ENCODE data around the gene TMEM51. TPM values are rescaled to one million over a fixed set of nuclear protein-coding genes. Genes with fewer than 3 reads are reported as not detected.

The TMEM51 gene
- total and polyA plus RNA-seq, 2 experiments from 2014 or later, result 23.8 to 32.7 TPM

DNA sequence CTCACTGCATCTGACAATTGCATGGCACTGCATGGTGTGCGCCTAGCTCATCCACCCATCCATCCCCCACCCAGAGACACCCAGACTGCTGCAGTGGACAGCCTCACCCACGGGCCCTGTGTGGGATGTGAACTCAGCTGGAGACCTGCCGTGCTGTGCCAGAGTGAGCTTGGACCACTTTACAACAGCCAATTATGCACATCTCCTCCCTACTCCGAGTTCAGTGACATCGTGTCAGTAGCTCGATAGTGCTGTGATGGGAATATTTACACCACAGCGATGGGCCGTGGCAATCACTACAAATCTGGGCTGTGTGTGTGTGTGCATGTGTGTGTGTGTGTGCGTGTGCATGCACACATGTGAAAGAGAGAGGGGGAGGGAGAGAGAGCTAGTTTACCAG lies 42.5 kb downstream of the TMEM51 start:
- Histone ChIP-seq H3K27me3 (no peaks in the 10 kb centered on the region), H3K27ac (no peak overlapping the region), H3K4me3 (no peak overlapping the region), H3K36me3 (no peaks in the 10 kb centered on the region), H3K9me3 (ENCODE audit: low read depth) (no peaks in the 10 kb centered on the region), H3K4me1 (ENCODE audit: low read depth) (peaks cover 23% of the 10 kb centered on the region)
- no peak for DNase-seq (ENCODE audit: low read depth in 1 of 2, low spot score in 1 of 2)
- TF ChIP-seq, protein P1, sequence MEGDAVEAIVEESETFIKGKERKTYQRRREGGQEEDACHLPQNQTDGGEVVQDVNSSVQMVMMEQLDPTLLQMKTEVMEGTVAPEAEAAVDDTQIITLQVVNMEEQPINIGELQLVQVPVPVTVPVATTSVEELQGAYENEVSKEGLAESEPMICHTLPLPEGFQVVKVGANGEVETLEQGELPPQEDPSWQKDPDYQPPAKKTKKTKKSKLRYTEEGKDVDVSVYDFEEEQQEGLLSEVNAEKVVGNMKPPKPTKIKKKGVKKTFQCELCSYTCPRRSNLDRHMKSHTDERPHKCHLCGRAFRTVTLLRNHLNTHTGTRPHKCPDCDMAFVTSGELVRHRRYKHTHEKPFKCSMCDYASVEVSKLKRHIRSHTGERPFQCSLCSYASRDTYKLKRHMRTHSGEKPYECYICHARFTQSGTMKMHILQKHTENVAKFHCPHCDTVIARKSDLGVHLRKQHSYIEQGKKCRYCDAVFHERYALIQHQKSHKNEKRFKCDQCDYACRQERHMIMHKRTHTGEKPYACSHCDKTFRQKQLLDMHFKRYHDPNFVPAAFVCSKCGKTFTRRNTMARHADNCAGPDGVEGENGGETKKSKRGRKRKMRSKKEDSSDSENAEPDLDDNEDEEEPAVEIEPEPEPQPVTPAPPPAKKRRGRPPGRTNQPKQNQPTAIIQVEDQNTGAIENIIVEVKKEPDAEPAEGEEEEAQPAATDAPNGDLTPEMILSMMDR (IDR thresholded peaks at IDR 0.05; ENCODE audit: low read depth, low read length), result no peak

GRCh38 chr1:15196807-15197530 lies 43.4 kb downstream of the TMEM51 start:
- no peak overlapping the region for H3K4me3 ChIP-seq
- H3K27me3 ChIP-seq, result no peaks in the 10 kb centered on the region
- no peaks in the 10 kb centered on the region for H3K9me3 ChIP-seq (ENCODE audit: low read depth)
- peaks cover 32% of the 10 kb centered on the region for H3K4me1 ChIP-seq (ENCODE audit: low read depth)
- H3K36me3 ChIP-seq, result no peaks in the 10 kb centered on the region
- peak overlapping the region; percentile 41 for H3K27ac ChIP-seq
- TF ChIP-seq, protein P1 (IDR thresholded peaks at IDR 0.05; ENCODE audit: low read depth, low read length), result no peak
- DNase-seq (ENCODE audit: low read depth in 1 of 2, low spot score in 1 of 2), result peak in 1 of 2 donors; percentile 49

DNA sequence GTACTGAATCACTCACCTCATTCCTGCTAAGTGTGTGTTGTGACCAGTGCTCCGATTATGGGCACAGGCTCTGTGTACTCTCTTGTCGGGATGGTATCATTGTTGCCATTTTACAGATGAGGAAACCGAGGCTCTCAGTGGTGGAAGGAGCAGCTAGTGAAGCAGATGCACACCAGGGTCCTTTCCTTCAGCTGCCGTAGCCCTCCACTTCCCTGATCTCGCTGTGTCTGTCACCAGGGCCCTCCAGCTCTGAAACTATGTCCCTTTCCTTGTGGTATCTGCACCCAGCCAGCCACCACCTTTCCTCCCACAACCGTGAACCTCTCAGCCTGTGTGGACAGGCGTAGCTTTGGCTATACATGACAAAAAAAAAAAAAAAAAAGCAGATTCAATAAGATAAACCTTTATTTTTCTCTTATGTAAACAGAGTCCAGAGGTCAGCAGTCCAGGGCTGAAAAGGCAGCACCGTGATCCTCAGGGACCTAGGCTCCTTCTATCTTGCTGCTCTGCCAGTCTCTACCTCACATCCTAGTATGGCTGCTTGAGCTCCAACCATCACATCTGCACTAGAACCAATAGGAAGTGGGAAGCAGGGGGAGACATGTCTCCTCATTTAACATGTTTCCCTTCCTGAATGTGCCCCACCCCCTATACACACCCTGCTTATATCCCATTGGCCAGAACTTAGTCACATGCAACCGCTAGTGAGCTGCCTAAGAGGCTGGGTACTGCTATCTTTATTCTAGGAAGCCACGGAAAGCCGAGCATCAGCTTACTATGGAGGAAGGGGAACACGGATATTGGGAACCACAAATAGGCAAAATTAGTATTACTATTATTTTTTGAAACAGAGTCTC lies 44.3 kb downstream of the TMEM51 start:
- H3K27ac ChIP-seq, result peak overlapping the region; percentile 41
- TF ChIP-seq, protein P1 (IDR thresholded peaks at IDR 0.05; ENCODE audit: low read depth, low read length), result no peak
- no peaks in the 10 kb centered on the region for H3K36me3 ChIP-seq
- H3K9me3 ChIP-seq (ENCODE audit: low read depth), result no peaks in the 10 kb centered on the region
- no peaks in the 10 kb centered on the region for H3K27me3 ChIP-seq
- peaks cover 35% of the 10 kb centered on the region for H3K4me1 ChIP-seq (ENCODE audit: low read depth)
- no peak overlapping the region for H3K4me3 ChIP-seq
- no peak for DNase-seq (ENCODE audit: low read depth in 1 of 2, low spot score in 1 of 2)

- Histone ChIP-seq H3K27me3 (no peaks in the 10 kb centered on the region), H3K36me3 (no peaks in the 10 kb centered on the region), H3K9me3 (ENCODE audit: low read depth) (no peaks in the 10 kb centered on the region), H3K4me1 (ENCODE audit: low read depth) (peaks cover 31% of the 10 kb centered on the region), H3K4me3 (no peak overlapping the region), H3K27ac (peak overlapping the region; percentile 20)
- no peak for DNase-seq (ENCODE audit: low read depth in 1 of 2, low spot score in 1 of 2)
- TF ChIP-seq, protein P1 (IDR thresholded peaks at IDR 0.05; ENCODE audit: low read depth, low read length), result no peak
Observed at GRCh38 chr1:15198684-15199083, 45.1 kb downstream of the TMEM51 start.

GRCh38 chr1:15201221-15201620 lies 47.7 kb downstream of the TMEM51 start:
- DNase-seq (ENCODE audit: low read depth in 1 of 2, low spot score in 1 of 2), result no peak
- H3K27ac ChIP-seq, result peak overlapping the region; percentile 88
- no peak overlapping the region for H3K4me3 ChIP-seq
- TF ChIP-seq, protein P1 (IDR thresholded peaks at IDR 0.05; ENCODE audit: low read depth, low read length), result no peak
- no peaks in the 10 kb centered on the region for H3K27me3 ChIP-seq
- no peaks in the 10 kb centered on the region for H3K36me3 ChIP-seq
- H3K9me3 ChIP-seq (ENCODE audit: low read depth), result no peaks in the 10 kb centered on the region
- peaks cover 31% of the 10 kb centered on the region for H3K4me1 ChIP-seq (ENCODE audit: low read depth)

Measured in cardiac muscle cell (in vitro differentiated cells and primary cell).